HepG2 (cell line): ENCODE measurements around the gene TMED9. TPM values are rescaled to one million over a fixed set of nuclear protein-coding genes. Genes with fewer than 3 reads are reported as not detected.

Experiments
- HES4 ChIP-seq: sonication (generic); formaldehyde crosslinking; IDR thresholded peaks from 2 replicates; pipeline ENCODE4 v1.9.0; 2021; ENCODE audit warnings: mild to moderate bottlenecking, missing genetic modification reagents, borderline replicate concordance
- IRX3 ChIP-seq: sonication (generic); formaldehyde crosslinking; IDR thresholded peaks from 2 replicates; pipeline ENCODE4 v1.8.1; 2023; ENCODE audit warnings: mild to moderate bottlenecking, low read depth, missing genetic modification reagents, borderline replicate concordance
- KLF6 ChIP-seq: IDR thresholded peaks from 2 replicates; pipeline ENCODE4 v1.8.0; 2016; ENCODE audit warnings: missing biosample characterization, missing genetic modification reagents
- MIXL1 ChIP-seq: IDR thresholded peaks from 2 replicates; pipeline ENCODE4 v1.6.1; 2016
- PRPF4 ChIP-seq: fragments of 200-400 bp; formaldehyde crosslinking; IDR thresholded peaks from 2 replicates; pipeline ENCODE4 v1.6.1; 2016; ENCODE audit warnings: low read length, low read depth; ENCODE audit not compliant: poor library complexity, severe bottlenecking
- RNF2 ChIP-seq: fragments of 450-650 bp; conservative IDR thresholded peaks from 2 replicates; pipeline ENCODE4 v1.6.1; 2016; ENCODE audit warnings: low read depth
- XBP1 ChIP-seq: sonication (generic); formaldehyde crosslinking; IDR thresholded peaks from 2 replicates; pipeline ENCODE4 v1.5.0; 2020; ENCODE audit warnings: missing genetic modification reagents
- ZFY ChIP-seq: sonication (generic); formaldehyde crosslinking; IDR thresholded peaks from 2 replicates; pipeline ENCODE4 v1.4.0; 2020; ENCODE audit warnings: missing genetic modification reagents
- ZNF232 ChIP-seq: sonication (generic); formaldehyde crosslinking; IDR thresholded peaks from 2 replicates; pipeline ENCODE4 v1.4.0; 2020; ENCODE audit warnings: missing genetic modification reagents, borderline replicate concordance
- ZNF234 ChIP-seq: sonication (generic); formaldehyde crosslinking; conservative IDR thresholded peaks from 2 replicates; pipeline ENCODE4 v1.5.1; 2020; ENCODE audit warnings: mild to moderate bottlenecking, missing genetic modification reagents
- ZNF296 ChIP-seq: sonication (generic); formaldehyde crosslinking; conservative IDR thresholded peaks from 2 replicates; pipeline ENCODE4 v1.5.0; 2020; ENCODE audit warnings: mild to moderate bottlenecking, missing genetic modification reagents
- polyA plus RNA-seq, 8 experiments: library from polyadenylated mRNA; depleted of rRNA in 3 of 8; stranded (reverse) in 7 of 8; unstranded in 1 of 8; fragments of >200 nt; fragmentation: Illumina TruSeq in 4 of 8; extraction: Trizol in 4 of 8; gene quantifications; 2 replicates each; pipeline versions ENCODE4 v1.2.1 to v1.2.3, GENCODE V29; 2011 to 2016; ENCODE audit warnings: low read depth in 4 of 8, missing spikeins in 1 of 8, mixed read lengths in 1 of 8; ENCODE audit not compliant: insufficient read depth in 1 of 8
- total RNA-seq, 5 experiments: library from RNA; depleted of rRNA; stranded (reverse); fragments of >200 nt; fragmentation: Illumina TruSeq; extraction: Trizol; gene quantifications; 2 replicates each; pipeline ENCODE4 v1.2.3, GENCODE V29; 2016; ENCODE audit warnings: low read depth in 1 of 5
- TF ChIP-seq, protein P1 (sequence below), 2 experiments: sonication (generic) in 1 of 2; formaldehyde crosslinking in 1 of 2; IDR thresholded peaks; 2 replicates each; pipeline versions ENCODE4 v1.4.0 to v1.6.1; 2018 to 2020; ENCODE audit warnings: missing genetic modification reagents in 2 of 2, borderline replicate concordance in 1 of 2, low read depth in 1 of 2, mild to moderate bottlenecking in 1 of 2, missing biosample characterization in 1 of 2
- TF ChIP-seq, protein P2 (sequence below): sonication (generic); formaldehyde crosslinking; IDR thresholded peaks from 2 replicates; pipeline ENCODE4 v1.5.1; 2020; ENCODE audit warnings: missing genetic modification reagents, mild to moderate bottlenecking, borderline replicate concordance
- TF ChIP-seq, protein P3 (sequence below): sonication (generic); formaldehyde crosslinking; IDR thresholded peaks from 2 replicates; pipeline ENCODE4 v1.5.1; 2020; ENCODE audit warnings: mild to moderate bottlenecking, missing genetic modification reagents, moderate library complexity

Gene TMED9
- total and polyA plus RNA-seq, 2 of the 13 experiments (the other 11 are each of a cell fraction or from before 2014, with no cell fraction given), result 161 to 350 TPM

DNA sequence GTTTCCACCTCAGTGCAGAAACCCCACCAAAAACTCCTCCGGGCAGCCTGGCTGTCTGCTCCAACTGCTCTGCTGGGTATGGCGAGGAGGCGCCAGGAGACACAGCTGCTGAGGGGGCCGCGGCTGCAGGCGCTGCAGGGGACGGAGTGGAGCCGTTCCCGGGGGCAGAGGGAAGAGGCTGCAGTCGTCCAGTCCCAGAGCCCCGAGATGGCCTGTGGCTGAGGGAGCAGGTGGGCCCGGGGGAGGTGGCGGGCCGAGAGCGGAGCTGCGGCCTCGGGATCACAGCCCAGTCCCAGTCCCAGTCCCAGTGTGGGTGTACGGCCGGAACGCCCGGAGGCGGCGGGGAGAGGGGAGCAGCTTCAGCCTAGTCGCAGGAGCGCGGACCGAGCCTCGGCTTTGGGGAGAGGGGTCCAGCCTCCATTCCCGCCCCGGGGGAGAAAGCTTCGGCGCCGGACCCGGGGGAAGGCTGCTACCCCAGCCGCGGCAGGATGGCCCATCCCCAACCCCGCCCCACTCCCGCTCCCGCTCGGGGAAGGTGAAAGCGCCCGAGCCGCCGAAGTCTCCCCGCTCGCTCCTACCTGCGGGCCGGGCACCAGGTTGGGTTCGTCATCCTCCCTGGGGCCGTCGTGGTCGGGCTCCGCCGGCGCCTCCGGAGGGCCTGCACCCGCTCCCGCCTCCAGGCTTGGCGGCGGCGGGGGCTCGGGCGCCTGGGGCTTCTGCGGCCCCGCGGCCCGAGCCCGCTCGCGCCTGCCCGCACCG lies 38.2 kb upstream of the TMED9 start (continued):
- TF ChIP-seq ZNF296, result no peak
- TF ChIP-seq ZNF232 (CRISPR knock-in tag), result no peak
- no peak for TF ChIP-seq HES4
- TF ChIP-seq RNF2, result no peak
- no peak for TF ChIP-seq XBP1
- TF ChIP-seq MIXL1 (CRISPR knock-in tag), result no peak
- TF ChIP-seq, protein P1, sequence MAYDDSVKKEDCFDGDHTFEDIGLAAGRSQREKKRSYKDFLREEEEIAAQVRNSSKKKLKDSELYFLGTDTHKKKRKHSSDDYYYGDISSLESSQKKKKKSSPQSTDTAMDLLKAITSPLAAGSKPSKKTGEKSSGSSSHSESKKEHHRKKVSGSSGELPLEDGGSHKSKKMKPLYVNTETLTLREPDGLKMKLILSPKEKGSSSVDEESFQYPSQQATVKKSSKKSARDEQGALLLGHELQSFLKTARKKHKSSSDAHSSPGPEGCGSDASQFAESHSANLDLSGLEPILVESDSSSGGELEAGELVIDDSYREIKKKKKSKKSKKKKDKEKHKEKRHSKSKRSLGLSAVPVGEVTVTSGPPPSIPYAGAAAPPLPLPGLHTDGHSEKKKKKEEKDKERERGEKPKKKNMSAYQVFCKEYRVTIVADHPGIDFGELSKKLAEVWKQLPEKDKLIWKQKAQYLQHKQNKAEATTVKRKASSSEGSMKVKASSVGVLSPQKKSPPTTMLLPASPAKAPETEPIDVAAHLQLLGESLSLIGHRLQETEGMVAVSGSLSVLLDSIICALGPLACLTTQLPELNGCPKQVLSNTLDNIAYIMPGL (CRISPR knock-in tag; IDR thresholded peaks at IDR 0.05; ENCODE audit: borderline replicate concordance in 1 of 2, low read depth in 1 of 2), result peak in 1 of 2 experiments; percentile 8; a peak in 1 of 4 replicates
- TF ChIP-seq IRX3 (CRISPR knock-in tag), result 0 out of 2 replicates have a peak, but pooled peaks have one; percentile 28
- TF ChIP-seq PRPF4, result no peak
- TF ChIP-seq, protein P2, sequence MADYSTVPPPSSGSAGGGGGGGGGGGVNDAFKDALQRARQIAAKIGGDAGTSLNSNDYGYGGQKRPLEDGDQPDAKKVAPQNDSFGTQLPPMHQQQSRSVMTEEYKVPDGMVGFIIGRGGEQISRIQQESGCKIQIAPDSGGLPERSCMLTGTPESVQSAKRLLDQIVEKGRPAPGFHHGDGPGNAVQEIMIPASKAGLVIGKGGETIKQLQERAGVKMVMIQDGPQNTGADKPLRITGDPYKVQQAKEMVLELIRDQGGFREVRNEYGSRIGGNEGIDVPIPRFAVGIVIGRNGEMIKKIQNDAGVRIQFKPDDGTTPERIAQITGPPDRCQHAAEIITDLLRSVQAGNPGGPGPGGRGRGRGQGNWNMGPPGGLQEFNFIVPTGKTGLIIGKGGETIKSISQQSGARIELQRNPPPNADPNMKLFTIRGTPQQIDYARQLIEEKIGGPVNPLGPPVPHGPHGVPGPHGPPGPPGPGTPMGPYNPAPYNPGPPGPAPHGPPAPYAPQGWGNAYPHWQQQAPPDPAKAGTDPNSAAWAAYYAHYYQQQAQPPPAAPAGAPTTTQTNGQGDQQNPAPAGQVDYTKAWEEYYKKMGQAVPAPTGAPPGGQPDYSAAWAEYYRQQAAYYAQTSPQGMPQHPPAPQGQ (CRISPR knock-in tag), result no peak
- TF ChIP-seq ZNF234 (CRISPR knock-in tag), result 0 out of 2 replicates have a peak, but pooled peaks have one; percentile 42
- peak; percentile 50 for TF ChIP-seq ZFY (CRISPR knock-in tag)
- TF ChIP-seq, protein P3, sequence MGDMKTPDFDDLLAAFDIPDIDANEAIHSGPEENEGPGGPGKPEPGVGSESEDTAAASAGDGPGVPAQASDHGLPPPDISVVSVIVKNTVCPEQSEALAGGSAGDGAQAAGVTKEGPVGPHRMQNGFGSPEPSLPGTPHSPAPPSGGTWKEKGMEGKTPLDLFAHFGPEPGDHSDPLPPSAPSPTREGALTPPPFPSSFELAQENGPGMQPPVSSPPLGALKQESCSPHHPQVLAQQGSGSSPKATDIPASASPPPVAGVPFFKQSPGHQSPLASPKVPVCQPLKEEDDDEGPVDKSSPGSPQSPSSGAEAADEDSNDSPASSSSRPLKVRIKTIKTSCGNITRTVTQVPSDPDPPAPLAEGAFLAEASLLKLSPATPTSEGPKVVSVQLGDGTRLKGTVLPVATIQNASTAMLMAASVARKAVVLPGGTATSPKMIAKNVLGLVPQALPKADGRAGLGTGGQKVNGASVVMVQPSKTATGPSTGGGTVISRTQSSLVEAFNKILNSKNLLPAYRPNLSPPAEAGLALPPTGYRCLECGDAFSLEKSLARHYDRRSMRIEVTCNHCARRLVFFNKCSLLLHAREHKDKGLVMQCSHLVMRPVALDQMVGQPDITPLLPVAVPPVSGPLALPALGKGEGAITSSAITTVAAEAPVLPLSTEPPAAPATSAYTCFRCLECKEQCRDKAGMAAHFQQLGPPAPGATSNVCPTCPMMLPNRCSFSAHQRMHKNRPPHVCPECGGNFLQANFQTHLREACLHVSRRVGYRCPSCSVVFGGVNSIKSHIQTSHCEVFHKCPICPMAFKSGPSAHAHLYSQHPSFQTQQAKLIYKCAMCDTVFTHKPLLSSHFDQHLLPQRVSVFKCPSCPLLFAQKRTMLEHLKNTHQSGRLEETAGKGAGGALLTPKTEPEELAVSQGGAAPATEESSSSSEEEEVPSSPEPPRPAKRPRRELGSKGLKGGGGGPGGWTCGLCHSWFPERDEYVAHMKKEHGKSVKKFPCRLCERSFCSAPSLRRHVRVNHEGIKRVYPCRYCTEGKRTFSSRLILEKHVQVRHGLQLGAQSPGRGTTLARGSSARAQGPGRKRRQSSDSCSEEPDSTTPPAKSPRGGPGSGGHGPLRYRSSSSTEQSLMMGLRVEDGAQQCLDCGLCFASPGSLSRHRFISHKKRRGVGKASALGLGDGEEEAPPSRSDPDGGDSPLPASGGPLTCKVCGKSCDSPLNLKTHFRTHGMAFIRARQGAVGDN (CRISPR knock-in tag), result peak; percentile 30; the same call in 1 of the 2 replicates
- no peak for TF ChIP-seq KLF6 (CRISPR knock-in tag)
- TF ChIP-seq, all 625 proteins: peak for 24
